Bronchial epithelial cell (primary cell): ENCODE results near the gene RNU6-1. TPM values are rescaled to one million over a fixed set of nuclear protein-coding genes. Genes with fewer than 3 reads are reported as not detected.

ENCODE experiments used
- DNase-seq: peaks from one replicate; pipeline ENCODE4 v3.0.0-alpha.2; 2010; ENCODE audit warnings: low read depth
- FAIRE-seq: peaks from 2 replicates; lab custom pipeline; 2011; peaks lifted over from hg19 to GRCh38; lab: Jason Lieb, UNC
- H3K27me3 ChIP-seq: 2 replicates; pipeline ENCODE4 v1.5.1; 2011; ENCODE audit warnings: low read length; ENCODE audit not compliant: control insufficient read depth, insufficient read depth
- H3K36me3 ChIP-seq: 2 replicates; pipeline ENCODE4 v1.5.1; 2011; ENCODE audit warnings: low read length; ENCODE audit not compliant: control insufficient read depth, insufficient read depth
- H3K4me3 ChIP-seq: 2 replicates; pipeline ENCODE4 v1.5.1; 2011; ENCODE audit warnings: mild to moderate bottlenecking, low read depth, low read length, control low read depth
- CTCF ChIP-seq: IDR thresholded peaks from 2 replicates; pipeline ENCODE4 v1.5.1; 2011; ENCODE audit warnings: mild to moderate bottlenecking, moderate library complexity, low read length, control low read depth, inconsistent platforms; ENCODE audit not compliant: insufficient read depth, severe bottlenecking
- total RNA-seq: library from RNA; depleted of rRNA; stranded (reverse); fragments of >200 nt; gene quantifications from 2 replicates; pipeline ENCODE4 v1.2.1, GENCODE V29; 2014

The RNU6-1 gene
- total RNA-seq, 1 donor from 2014 or later = not detected

- FAIRE-seq (no peak), DNase-seq (no peak)
- Histone ChIP-seq H3K36me3 (no peaks in the 10 kb centered on the region), H3K4me3 (no peak overlapping the region), H3K27me3 (no peaks in the 10 kb centered on the region)
- TF ChIP-seq CTCF = no peak
Observed at GRCh38 chr15:67878712-67879206, 38.9 kb upstream of the RNU6-1 start.

- no peak for TF ChIP-seq CTCF
- FAIRE-seq (no peak), DNase-seq (no peak)
- no peak overlapping the region for H3K4me3 ChIP-seq
- H3K27me3 ChIP-seq = no peaks in the 10 kb centered on the region
- no peaks in the 10 kb centered on the region for H3K36me3 ChIP-seq
Observed at GRCh38 chr15:67873777-67874176, 33.9 kb upstream of the RNU6-1 start.

GRCh38 chr15:67870868-67871408 is 31.1 kb upstream of the RNU6-1 start:
- H3K4me3 ChIP-seq = no peak overlapping the region
- peaks cover 2% of the 10 kb centered on the region for H3K27me3 ChIP-seq
- H3K36me3 ChIP-seq = no peaks in the 10 kb centered on the region
- FAIRE-seq (no peak), DNase-seq (no peak)
- no peak for TF ChIP-seq CTCF

- no peaks in the 10 kb centered on the region for H3K36me3 ChIP-seq
- FAIRE-seq = no peak
- peaks cover 2% of the 10 kb centered on the region for H3K27me3 ChIP-seq
- H3K4me3 ChIP-seq = no peak overlapping the region
- no peak for DNase-seq
- TF ChIP-seq CTCF = no peak
Observed at GRCh38 chr15:67869701-67870100, 29.9 kb upstream of the RNU6-1 start.

- TF ChIP-seq CTCF = no peak
- FAIRE-seq (no peak), DNase-seq (no peak)
- no peak overlapping the region for H3K4me3 ChIP-seq
- H3K36me3 ChIP-seq = no peaks in the 10 kb centered on the region
- H3K27me3 ChIP-seq = peaks cover 2% of the 10 kb centered on the region
Observed at GRCh38 chr15:67865766-67866165, 25.9 kb upstream of the RNU6-1 start.

- H3K27me3 ChIP-seq = peaks cover 2% of the 10 kb centered on the region
- FAIRE-seq (no peak), DNase-seq (no peak)
- H3K36me3 ChIP-seq = no peaks in the 10 kb centered on the region
- no peak for TF ChIP-seq CTCF
- H3K4me3 ChIP-seq = no peak overlapping the region
Observed at GRCh38 chr15:67865331-67865730, 25.5 kb upstream of the RNU6-1 start.
